ENCODE results near the gene THRB. TPM values are rescaled to one million over a fixed set of nuclear protein-coding genes. Genes with fewer than 3 reads are reported as not detected.

Gene THRB
- total and polyA plus RNA-seq, 2 experiments from 2014 or later, result 3.3 to 5.1 TPM

- Histone ChIP-seq H3K9ac (no peak overlapping the region), H4K20me1 (ENCODE audit: insufficient read depth) (no peaks in the 10 kb centered on the region), H3K79me2 (ENCODE audit: insufficient read depth) (no peaks in the 10 kb centered on the region), H3K4me1 (ENCODE audit: insufficient read depth) (peaks cover 44% of the 10 kb centered on the region), H3K27me3 (replicated peaks; ENCODE audit: insufficient read depth) (no peaks in the 10 kb centered on the region), H3K9me3 (ENCODE audit: low read depth) (no peaks in the 10 kb centered on the region), H3K27ac (no peak overlapping the region), H3K9me2 (ENCODE audit: insufficient read depth) (no peaks in the 10 kb centered on the region), H3K4me3 (no peak overlapping the region), H2AFZ (no peak overlapping the region), H3K36me3 (ENCODE audit: low read depth) (no peaks in the 10 kb centered on the region), H3F3A (ENCODE audit: insufficient read depth) (peaks cover 22% of the 10 kb centered on the region), H3K4me2 (ENCODE audit: unreplicated experiment) (no peak overlapping the region)
- in situ Hi-C loops (cut with MboI), result no loop called here
- TF ChIP-seq EZH2phosphoT487 (IDR thresholded peaks at IDR 0.05; ENCODE audit: insufficient read depth, low read depth) (no peak), EZH2 (IDR thresholded peaks at IDR 0.05; ENCODE audit: insufficient read depth, poor library complexity, severe bottlenecking) (no peak)
- DNase-seq, result no peak
- WGBS, 2 experiments (ENCODE audit: low coverage in 1 of 2, low lambda C conversion rate in 2 of 2, missing lambda C conversion rate in 2 of 2), result 96% methylated on average over 3 of the region's 3 CpGs
Measured at GRCh38 chr3:24151594-24151993, 343.1 kb downstream of the THRB start.

- no peak overlapping the region for H3K4me3 ChIP-seq
- H3K9me3 ChIP-seq (ENCODE audit: low read depth), result no peaks in the 10 kb centered on the region
- peaks cover 46% of the 10 kb centered on the region for H3K4me1 ChIP-seq (ENCODE audit: insufficient read depth)
- H3K36me3 ChIP-seq (ENCODE audit: low read depth), result no peaks in the 10 kb centered on the region
- peaks cover 28% of the 10 kb centered on the region for H3F3A ChIP-seq (ENCODE audit: insufficient read depth)
- TF ChIP-seq EZH2phosphoT487 (IDR thresholded peaks at IDR 0.05; ENCODE audit: insufficient read depth, low read depth), result no peak
- no peak for TF ChIP-seq EZH2 (IDR thresholded peaks at IDR 0.05; ENCODE audit: insufficient read depth, poor library complexity, severe bottlenecking)
- no peak for DNase-seq
- H3K79me2 ChIP-seq (ENCODE audit: insufficient read depth), result no peaks in the 10 kb centered on the region
- H3K9me2 ChIP-seq (ENCODE audit: insufficient read depth), result no peaks in the 10 kb centered on the region
- H3K9ac ChIP-seq, result no peak overlapping the region
- H3K27me3 ChIP-seq (replicated peaks; ENCODE audit: insufficient read depth), result no peaks in the 10 kb centered on the region
- H2AFZ ChIP-seq, result no peak overlapping the region
- H3K4me2 ChIP-seq (ENCODE audit: unreplicated experiment), result no peak overlapping the region
- in situ Hi-C loops (cut with MboI), result no loop called here
- H4K20me1 ChIP-seq (ENCODE audit: insufficient read depth), result no peaks in the 10 kb centered on the region
- 64 to 76% methylated on average over 2 of the region's 2 CpGs for WGBS, 2 experiments (ENCODE audit: low coverage in 1 of 2, low lambda C conversion rate in 2 of 2, missing lambda C conversion rate in 2 of 2)
- H3K27ac ChIP-seq, result no peak overlapping the region
Measured at GRCh38 chr3:24149032-24149431, 345.6 kb downstream of the THRB start.

GRCh38 chr3:24145981-24146822 lies 348.4 kb downstream of the THRB start:
- Histone ChIP-seq H3K27ac (peak overlapping the region; percentile 100), H3K79me2 (ENCODE audit: insufficient read depth) (no peaks in the 10 kb centered on the region), H3K9me2 (ENCODE audit: insufficient read depth) (no peaks in the 10 kb centered on the region), H3K27me3 (replicated peaks; ENCODE audit: insufficient read depth) (no peaks in the 10 kb centered on the region), H3K4me1 (ENCODE audit: insufficient read depth) (peaks cover 36% of the 10 kb centered on the region), H2AFZ (peak overlapping the region; percentile 63), H4K20me1 (ENCODE audit: insufficient read depth) (no peaks in the 10 kb centered on the region), H3K9ac (peak overlapping the region; percentile 85), H3K4me3 (peak overlapping the region; percentile 67), H3K36me3 (ENCODE audit: low read depth) (no peaks in the 10 kb centered on the region), H3K4me2 (ENCODE audit: unreplicated experiment) (peak overlapping the region; percentile 94), H3K9me3 (ENCODE audit: low read depth) (no peaks in the 10 kb centered on the region), H3F3A (ENCODE audit: insufficient read depth) (peaks cover 25% of the 10 kb centered on the region)
- WGBS, 2 experiments (ENCODE audit: low coverage in 1 of 2, low lambda C conversion rate in 2 of 2, missing lambda C conversion rate in 2 of 2), result 6 to 7% methylated on average over 11 of the region's 11 CpGs
- TF ChIP-seq EZH2phosphoT487 (IDR thresholded peaks at IDR 0.05; ENCODE audit: insufficient read depth, low read depth), result no peak
- TF ChIP-seq EZH2 (IDR thresholded peaks at IDR 0.05; ENCODE audit: insufficient read depth, poor library complexity, severe bottlenecking), result no peak
- DNase-seq, result peak; percentile 99
- in situ Hi-C loops (cut with MboI), result no loop called here

- Histone ChIP-seq H3F3A (ENCODE audit: insufficient read depth) (peaks cover 25% of the 10 kb centered on the region), H3K4me1 (ENCODE audit: insufficient read depth) (peaks cover 36% of the 10 kb centered on the region), H3K27ac (peak overlapping the region; percentile 100), H3K36me3 (ENCODE audit: low read depth) (no peaks in the 10 kb centered on the region), H3K9me2 (ENCODE audit: insufficient read depth) (no peaks in the 10 kb centered on the region), H3K79me2 (ENCODE audit: insufficient read depth) (no peaks in the 10 kb centered on the region), H3K4me3 (peak overlapping the region; percentile 67), H3K27me3 (replicated peaks; ENCODE audit: insufficient read depth) (no peaks in the 10 kb centered on the region), H3K9me3 (ENCODE audit: low read depth) (no peaks in the 10 kb centered on the region), H4K20me1 (ENCODE audit: insufficient read depth) (no peaks in the 10 kb centered on the region), H3K4me2 (ENCODE audit: unreplicated experiment) (peak overlapping the region; percentile 94), H3K9ac (peak overlapping the region; percentile 85), H2AFZ (peak overlapping the region; percentile 63)
- no peak for TF ChIP-seq EZH2phosphoT487 (IDR thresholded peaks at IDR 0.05; ENCODE audit: insufficient read depth, low read depth)
- no peak for TF ChIP-seq EZH2 (IDR thresholded peaks at IDR 0.05; ENCODE audit: insufficient read depth, poor library complexity, severe bottlenecking)
- in situ Hi-C loops (cut with MboI), result no loop called here
- DNase-seq, result peak; percentile 63
Measured at GRCh38 chr3:24145481-24145880, 349.2 kb downstream of the THRB start.

Measured in GM23248 (cell line).